Measurements from ENCODE around the gene SYT13. TPM values are rescaled to one million over a fixed set of nuclear protein-coding genes. Genes with fewer than 3 reads are reported as not detected.

Gene SYT13
- total and polyA plus RNA-seq, 10 of the 15 experiments (the other 5 are each of a cell fraction or from before 2014, with no cell fraction given) = not detected

DNA sequence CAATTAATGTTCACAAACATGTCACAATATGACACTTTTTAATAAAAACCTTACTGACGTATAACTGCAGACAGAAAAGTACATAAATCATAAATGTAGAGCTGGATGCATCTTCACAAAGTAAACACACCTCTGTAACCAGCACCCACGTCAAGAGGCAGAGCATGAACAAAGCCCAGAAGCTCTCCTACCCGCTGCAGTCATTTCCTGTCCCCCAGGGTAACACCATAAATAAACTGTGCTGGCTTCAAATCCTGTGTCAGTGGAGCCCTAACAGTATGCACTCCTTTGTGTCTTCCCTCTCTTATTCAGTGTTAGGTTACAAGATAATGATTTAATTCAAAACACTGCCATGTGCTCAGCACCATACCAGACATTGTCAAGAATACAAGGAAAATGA lies 5.7 kb downstream of the SYT13 start:
- no peak for DNase-seq (ENCODE audit: low read depth, low spot score)
- Histone ChIP-seq H3K4me1 (ENCODE audit: control insufficient read depth, insufficient read depth, low read length) (no peaks in the 10 kb centered on the region), H3K27ac (ENCODE audit: control insufficient read depth, insufficient read depth) (no peak overlapping the region), H4K20me1 (ENCODE audit: control insufficient read depth, insufficient read depth) (no peaks in the 10 kb centered on the region), H3K9ac (ENCODE audit: control insufficient read depth, insufficient read depth, low read length) (no peak overlapping the region), H3K4me3 (no peak overlapping the region), H3K27me3 (replicated peaks in 1 of 2; ENCODE audit: control insufficient read depth in 2 of 2, insufficient read depth in 2 of 2, low read length in 1 of 2) (peaks cover 3 to 8% of the 10 kb centered on the region in 2 experiments), H2AFZ (ENCODE audit: control insufficient read depth, low read depth, low read length) (no peak overlapping the region), H3K36me3 (ENCODE audit: control insufficient read depth in 2 of 2, insufficient read depth in 2 of 2, low read length in 1 of 2) (no peaks in the 10 kb centered on the region), H3K9me3 (replicated peaks; ENCODE audit: control insufficient read depth, insufficient read depth, low read length) (0 out of 3 replicates have a peak, but pooled peaks cover 2% of the 10 kb centered on the region), H3K79me2 (ENCODE audit: control insufficient read depth, insufficient read depth, low read length) (no peaks in the 10 kb centered on the region), H3K4me2 (ENCODE audit: control insufficient read depth, insufficient read depth) (no peak overlapping the region)
- ChIA-PET CTCF (no interaction called here), SMC1A (ENCODE audit: uncharacterized antibody, unreplicated experiment) (no interaction called here), RAD21 (ENCODE audit: unreplicated experiment) (no interaction called here), POLR2A (no interaction called here)
- FAIRE-seq = no peak
- no peak for ATAC-seq
- in situ Hi-C loops (cut with MboI) = no loop called here
- 7% methylated on average over 3 of the region's 3 CpGs for WGBS (ENCODE audit: insufficient coverage, insufficient replicate concordance, low lambda C conversion rate, missing lambda C conversion rate)
- BruUV-seq (replicated peaks) = no TSS peak
- intact Hi-C loops (cut with micrococcal nuclease; ENCODE audit: unreplicated experiment) = no loop called here
- TF ChIP-seq FOS (IDR thresholded peaks at IDR 0.05; ENCODE audit: borderline replicate concordance, extremely low read depth, insufficient read length) (no peak), RAD21 (IDR thresholded peaks at IDR 0.05; ENCODE audit: insufficient read depth, low read depth, low read length) (no peak), EGR1 (IDR thresholded peaks at IDR 0.05; ENCODE audit: borderline replicate concordance in 1 of 2, low read depth in 2 of 2, low read length in 2 of 2) (no peak), SKIL (IDR thresholded peaks at IDR 0.05; ENCODE audit: low read depth, poor library complexity, severe bottlenecking) (no peak), TBL1XR1 (IDR thresholded peaks at IDR 0.05; ENCODE audit: low read depth, low read length) (no peak), WRNIP1 (IDR thresholded peaks at IDR 0.05; ENCODE audit: borderline replicate concordance, low read depth, low read length) (no peak), BCL11A (IDR thresholded peaks at IDR 0.05; ENCODE audit: low read depth, low read length) (no peak), ZNF207 (IDR thresholded peaks at IDR 0.05; ENCODE audit: borderline replicate concordance) (no peak), SREBF1 (IDR thresholded peaks at IDR 0.05; ENCODE audit: low read length) (no peak), STAT3 (IDR thresholded peaks at IDR 0.05; ENCODE audit: low read depth, low read length) (no peak), CREB1 (IDR thresholded peaks at IDR 0.05; ENCODE audit: low read depth) (no peak), RCOR1 (conservative IDR thresholded peaks at IDR 0.05; ENCODE audit: low read depth, low read length) (no peak), SREBF2 (IDR thresholded peaks at IDR 0.05; ENCODE audit: low read length) (no peak), IRF5 (IDR thresholded peaks at IDR 0.05; ENCODE audit: borderline replicate concordance) (no peak), YBX1 (IDR thresholded peaks at IDR 0.05) (no peak)
- TF ChIP-seq, protein P1, sequence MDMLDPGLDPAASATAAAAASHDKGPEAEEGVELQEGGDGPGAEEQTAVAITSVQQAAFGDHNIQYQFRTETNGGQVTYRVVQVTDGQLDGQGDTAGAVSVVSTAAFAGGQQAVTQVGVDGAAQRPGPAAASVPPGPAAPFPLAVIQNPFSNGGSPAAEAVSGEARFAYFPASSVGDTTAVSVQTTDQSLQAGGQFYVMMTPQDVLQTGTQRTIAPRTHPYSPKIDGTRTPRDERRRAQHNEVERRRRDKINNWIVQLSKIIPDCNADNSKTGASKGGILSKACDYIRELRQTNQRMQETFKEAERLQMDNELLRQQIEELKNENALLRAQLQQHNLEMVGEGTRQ (IDR thresholded peaks at IDR 0.05; ENCODE audit: borderline replicate concordance, low read depth, low read length) = no peak
- TF ChIP-seq, protein P2, sequence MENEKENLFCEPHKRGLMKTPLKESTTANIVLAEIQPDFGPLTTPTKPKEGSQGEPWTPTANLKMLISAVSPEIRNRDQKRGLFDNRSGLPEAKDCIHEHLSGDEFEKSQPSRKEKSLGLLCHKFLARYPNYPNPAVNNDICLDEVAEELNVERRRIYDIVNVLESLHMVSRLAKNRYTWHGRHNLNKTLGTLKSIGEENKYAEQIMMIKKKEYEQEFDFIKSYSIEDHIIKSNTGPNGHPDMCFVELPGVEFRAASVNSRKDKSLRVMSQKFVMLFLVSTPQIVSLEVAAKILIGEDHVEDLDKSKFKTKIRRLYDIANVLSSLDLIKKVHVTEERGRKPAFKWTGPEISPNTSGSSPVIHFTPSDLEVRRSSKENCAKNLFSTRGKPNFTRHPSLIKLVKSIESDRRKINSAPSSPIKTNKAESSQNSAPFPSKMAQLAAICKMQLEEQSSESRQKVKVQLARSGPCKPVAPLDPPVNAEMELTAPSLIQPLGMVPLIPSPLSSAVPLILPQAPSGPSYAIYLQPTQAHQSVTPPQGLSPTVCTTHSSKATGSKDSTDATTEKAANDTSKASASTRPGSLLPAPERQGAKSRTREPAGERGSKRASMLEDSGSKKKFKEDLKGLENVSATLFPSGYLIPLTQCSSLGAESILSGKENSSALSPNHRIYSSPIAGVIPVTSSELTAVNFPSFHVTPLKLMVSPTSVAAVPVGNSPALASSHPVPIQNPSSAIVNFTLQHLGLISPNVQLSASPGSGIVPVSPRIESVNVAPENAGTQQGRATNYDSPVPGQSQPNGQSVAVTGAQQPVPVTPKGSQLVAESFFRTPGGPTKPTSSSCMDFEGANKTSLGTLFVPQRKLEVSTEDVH (IDR thresholded peaks at IDR 0.05; ENCODE audit: low read depth, partially characterized antibody) = no peak

All from GM12878 (cell line).